ENCODE measurements around the gene CACNG7. TPM values are rescaled to one million over a fixed set of nuclear protein-coding genes. Genes with fewer than 3 reads are reported as not detected.

Gene CACNG7
- total and polyA plus RNA-seq, 8 donors, result 0.05 TPM; not detected in 7

DNA sequence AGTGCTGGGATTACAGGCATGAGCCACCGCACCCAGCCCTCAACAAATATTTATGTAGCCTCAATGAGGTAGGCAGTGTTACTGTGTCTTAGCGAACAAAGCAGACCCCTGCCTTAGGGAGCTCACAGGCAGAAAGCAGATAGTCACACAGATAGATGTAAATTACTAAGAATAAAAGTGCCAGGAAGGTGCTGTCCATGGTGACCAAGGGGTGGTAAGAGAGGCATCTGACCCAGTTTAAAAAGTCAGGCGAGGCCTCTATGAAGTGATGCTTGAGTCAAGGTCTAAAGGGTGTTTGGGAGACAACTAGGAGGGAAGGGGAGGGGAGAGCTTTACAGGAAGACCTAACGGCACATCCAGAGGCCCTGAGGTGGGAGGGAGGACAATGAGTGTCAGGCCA, 12.4 kb upstream of the CACNG7 start:
- H3K4me3 ChIP-seq, result no peak overlapping the region
- H3K4me1 ChIP-seq, result peaks cover 0 to 4% (median 0%) of the 10 kb centered on the region in 4 donors
- TF ChIP-seq, protein P1, sequence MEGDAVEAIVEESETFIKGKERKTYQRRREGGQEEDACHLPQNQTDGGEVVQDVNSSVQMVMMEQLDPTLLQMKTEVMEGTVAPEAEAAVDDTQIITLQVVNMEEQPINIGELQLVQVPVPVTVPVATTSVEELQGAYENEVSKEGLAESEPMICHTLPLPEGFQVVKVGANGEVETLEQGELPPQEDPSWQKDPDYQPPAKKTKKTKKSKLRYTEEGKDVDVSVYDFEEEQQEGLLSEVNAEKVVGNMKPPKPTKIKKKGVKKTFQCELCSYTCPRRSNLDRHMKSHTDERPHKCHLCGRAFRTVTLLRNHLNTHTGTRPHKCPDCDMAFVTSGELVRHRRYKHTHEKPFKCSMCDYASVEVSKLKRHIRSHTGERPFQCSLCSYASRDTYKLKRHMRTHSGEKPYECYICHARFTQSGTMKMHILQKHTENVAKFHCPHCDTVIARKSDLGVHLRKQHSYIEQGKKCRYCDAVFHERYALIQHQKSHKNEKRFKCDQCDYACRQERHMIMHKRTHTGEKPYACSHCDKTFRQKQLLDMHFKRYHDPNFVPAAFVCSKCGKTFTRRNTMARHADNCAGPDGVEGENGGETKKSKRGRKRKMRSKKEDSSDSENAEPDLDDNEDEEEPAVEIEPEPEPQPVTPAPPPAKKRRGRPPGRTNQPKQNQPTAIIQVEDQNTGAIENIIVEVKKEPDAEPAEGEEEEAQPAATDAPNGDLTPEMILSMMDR (IDR thresholded peaks at IDR 0.05), result no peak
- TF ChIP-seq POLR2A (IDR thresholded peaks at IDR 0.05) (no peak), POLR2AphosphoS5 (IDR thresholded peaks at IDR 0.05) (no peak), EP300 (IDR thresholded peaks at IDR 0.05) (no peak)
- 28 to 60% (median 33%) methylated on average over 4 of the region's 4 CpGs for WGBS, 5 donors
- H3K9me3 ChIP-seq, result no peaks in the 10 kb centered on the region
- no peak overlapping the region for H3K27ac ChIP-seq
- intact Hi-C loops (cut with DNase I; ENCODE audit: low total_unique reads), result loop anchor here (10.0 kb wide), 1 partner anchor 52 kb away; no protein-coding TSS in a partner anchor
- no peak for DNase-seq
- H3K36me3 ChIP-seq, result no peaks in the 10 kb centered on the region
- peaks cover 0 to 98% (median 39%) of the 10 kb centered on the region in 3 donors for H3K27me3 ChIP-seq

DNA sequence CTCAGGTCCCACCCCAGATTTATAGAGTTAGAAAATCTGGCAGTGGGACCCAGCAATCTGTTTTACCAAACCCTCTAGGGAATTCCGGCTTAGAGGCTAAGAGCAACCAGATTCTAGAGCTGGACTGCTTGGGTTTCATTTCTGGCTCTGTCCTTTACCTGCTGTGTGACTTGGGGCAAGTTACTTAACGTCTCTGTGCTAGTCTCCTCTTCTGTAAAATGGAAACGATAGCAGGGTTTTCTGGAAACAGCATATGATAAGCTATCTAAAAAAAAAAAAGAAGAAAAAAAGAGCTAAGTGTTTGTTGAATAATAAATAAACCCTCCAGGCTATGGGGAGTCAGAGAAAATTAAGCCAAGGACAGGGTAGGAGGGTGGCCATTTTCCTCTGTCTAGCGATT, 11.6 kb upstream of the CACNG7 start:
- Histone ChIP-seq H3K4me1 (peaks cover 0 to 4% (median 0%) of the 10 kb centered on the region in 4 donors), H3K36me3 (no peaks in the 10 kb centered on the region), H3K9me3 (no peaks in the 10 kb centered on the region), H3K27ac (no peak overlapping the region), H3K27me3 (peaks cover 0 to 98% (median 34%) of the 10 kb centered on the region in 3 donors), H3K4me3 (no peak overlapping the region)
- intact Hi-C loops (cut with DNase I; ENCODE audit: low total_unique reads), result loop anchor here (10.0 kb wide), 1 partner anchor 53 kb away; no protein-coding TSS in a partner anchor
- no peak for DNase-seq
- TF ChIP-seq POLR2AphosphoS5 (IDR thresholded peaks at IDR 0.05), result no peak
- TF ChIP-seq EP300 (IDR thresholded peaks at IDR 0.05), result no peak
- no peak for TF ChIP-seq POLR2A (IDR thresholded peaks at IDR 0.05)
- TF ChIP-seq, protein P1 (IDR thresholded peaks at IDR 0.05), result no peak
- 45 to 61% (median 51%) methylated on average over 4 of the region's 4 CpGs for WGBS, 5 donors

DNA sequence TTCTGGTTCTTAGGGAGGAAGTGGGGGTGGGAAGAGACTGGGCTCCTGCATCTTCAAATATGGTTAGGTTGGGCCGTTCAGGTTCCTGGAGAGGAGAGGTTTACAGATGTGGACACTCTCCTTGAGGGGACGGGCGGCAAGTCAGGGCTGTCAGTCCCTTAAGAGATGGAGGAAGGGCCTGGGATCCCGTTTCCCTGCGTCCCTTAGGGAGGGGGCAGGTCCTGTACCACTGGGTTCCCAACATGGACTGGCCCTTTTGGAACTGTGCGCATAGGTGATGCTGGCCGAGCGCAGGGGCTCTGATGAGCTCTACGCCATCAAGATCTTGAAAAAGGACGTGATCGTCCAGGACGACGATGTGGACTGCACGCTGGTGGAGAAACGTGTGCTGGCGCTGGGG, 10.9 kb upstream of the CACNG7 start:
- 7 to 24% (median 9%) methylated on average over 6 to 16 of the region's 16 CpGs for WGBS, 5 donors
- no peaks in the 10 kb centered on the region for H3K36me3 ChIP-seq
- H3K27me3 ChIP-seq, result peaks cover 0 to 98% (median 29%) of the 10 kb centered on the region in 3 donors
- H3K9me3 ChIP-seq, result no peaks in the 10 kb centered on the region
- no peak overlapping the region for H3K27ac ChIP-seq
- no peak for DNase-seq
- intact Hi-C loops (cut with DNase I; ENCODE audit: low total_unique reads), result loop anchor here (10.0 kb wide), 1 partner anchor 53 kb away; no protein-coding TSS in a partner anchor
- peaks cover 0 to 4% (median 0%) of the 10 kb centered on the region in 4 donors for H3K4me1 ChIP-seq
- H3K4me3 ChIP-seq, result no peak overlapping the region
- no peak for TF ChIP-seq POLR2AphosphoS5 (IDR thresholded peaks at IDR 0.05)
- TF ChIP-seq, protein P1 (IDR thresholded peaks at IDR 0.05), result no peak
- no peak for TF ChIP-seq POLR2A (IDR thresholded peaks at IDR 0.05)
- no peak for TF ChIP-seq EP300 (IDR thresholded peaks at IDR 0.05)

DNA sequence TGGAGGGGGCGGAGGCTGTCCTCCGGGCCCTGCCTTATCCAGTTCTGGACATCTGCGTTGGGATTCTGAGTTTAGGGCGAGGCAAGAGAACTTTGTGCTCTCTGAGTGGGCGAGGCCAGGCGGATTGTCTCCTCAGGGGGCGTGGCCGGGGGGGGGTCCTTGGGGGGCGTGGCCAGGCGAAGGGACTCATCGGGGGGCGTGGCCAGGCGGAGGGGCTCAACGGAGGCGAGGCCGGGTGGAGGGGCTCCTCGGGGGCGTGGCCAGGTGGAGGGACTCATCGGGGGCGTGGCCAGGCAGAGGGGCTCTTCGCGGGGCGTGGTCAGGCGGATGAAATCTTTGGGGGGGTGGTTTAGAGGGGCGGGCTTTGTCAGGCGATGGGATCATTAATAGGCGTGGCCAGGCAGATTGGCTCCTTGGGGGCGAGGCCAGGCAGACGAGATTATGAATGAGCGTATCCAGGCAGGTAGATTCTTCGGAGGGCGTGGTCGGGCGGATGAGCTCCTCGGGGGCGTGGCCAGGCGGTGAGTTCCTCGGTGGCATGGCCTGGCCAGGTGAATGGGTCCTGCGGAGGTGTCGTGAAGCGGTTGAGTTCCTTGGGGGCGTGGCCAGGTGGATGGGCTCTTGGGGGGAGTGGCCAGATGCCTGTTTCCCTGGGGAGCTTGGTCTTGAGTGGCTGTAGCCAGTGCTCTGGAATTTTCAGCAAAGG, 10.3 kb upstream of the CACNG7 start:
- Histone ChIP-seq H3K27me3 (peaks cover 0 to 98% (median 28%) of the 10 kb centered on the region in 3 donors), H3K27ac (no peak overlapping the region)
- 4 to 10% (median 7%) methylated on average over 18 to 42 of the region's 42 CpGs for WGBS, 5 donors

More for the DNA sequence above, 10.3 kb upstream of the CACNG7 start:
- Histone ChIP-seq H3K4me1 (peaks cover 0 to 4% (median 0%) of the 10 kb centered on the region in 4 donors), H3K4me3 (no peak overlapping the region), H3K9me3 (no peaks in the 10 kb centered on the region), H3K36me3 (no peaks in the 10 kb centered on the region)
- no peak for DNase-seq
- TF ChIP-seq EP300 (IDR thresholded peaks at IDR 0.05) (no peak), POLR2AphosphoS5 (IDR thresholded peaks at IDR 0.05) (no peak), POLR2A (IDR thresholded peaks at IDR 0.05) (no peak)
- TF ChIP-seq, protein P1 (IDR thresholded peaks at IDR 0.05), result no peak
- intact Hi-C loops (cut with DNase I; ENCODE audit: low total_unique reads), result loop anchor here (10.0 kb wide), 1 partner anchor 54 kb away; no protein-coding TSS in a partner anchor
